T follicular helper cell (primary cell): ENCODE measurements around the gene ZNF468.
"Not testable (repeated sequence)": the region's sequence is repeated elsewhere in the genome, so short reads cannot be mapped to it uniquely, and the experiment has no call there.

Experiments
- DNase-seq: peaks from one replicate; pipeline ENCODE4 v3.0.0-alpha.2; 2020; ENCODE audit warnings: low read depth
- total RNA-seq, 2 experiments: gene quantifications; one replicate each; lab custom pipeline; 2026; lab: John Stamatoyannopoulos, UW

Gene ZNF468
- total RNA-seq = 31.7 to 49.7 reads per million in 2 experiments

GRCh38 chr19:52857378-52858191, at the start of gene ZNF468:
Gene ZNF468 (minus strand): TSS chr19:52857619. CDS start chr19:52854272, 3,347 bp downstream.
- DNase-seq = peak; percentile 48

- DNase-seq = not testable (repeated sequence)
Measured at GRCh38 chr19:52904052-52904780, 46.8 kb upstream of the ZNF468 start.

DNA sequence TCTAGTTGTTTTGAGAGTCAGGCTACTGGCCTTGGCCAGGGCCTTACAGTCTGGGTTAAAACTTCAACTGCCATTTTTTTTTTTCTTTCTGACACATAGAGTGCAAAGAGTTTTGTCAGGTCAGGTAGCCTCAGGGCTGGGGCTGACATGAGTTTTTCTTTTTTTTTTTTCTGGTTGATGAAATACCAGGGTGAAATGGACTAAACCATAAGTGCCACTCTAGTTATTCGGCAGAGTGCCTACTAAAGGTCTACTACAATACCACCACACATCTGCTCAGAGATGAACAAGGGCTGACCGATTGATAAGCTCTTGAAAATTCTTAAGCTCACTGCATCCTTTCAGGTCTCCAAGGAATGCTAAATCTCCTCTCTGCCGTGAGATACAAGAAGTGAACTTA, 44.4 kb upstream of the ZNF468 start:
- DNase-seq = no peak

DNA sequence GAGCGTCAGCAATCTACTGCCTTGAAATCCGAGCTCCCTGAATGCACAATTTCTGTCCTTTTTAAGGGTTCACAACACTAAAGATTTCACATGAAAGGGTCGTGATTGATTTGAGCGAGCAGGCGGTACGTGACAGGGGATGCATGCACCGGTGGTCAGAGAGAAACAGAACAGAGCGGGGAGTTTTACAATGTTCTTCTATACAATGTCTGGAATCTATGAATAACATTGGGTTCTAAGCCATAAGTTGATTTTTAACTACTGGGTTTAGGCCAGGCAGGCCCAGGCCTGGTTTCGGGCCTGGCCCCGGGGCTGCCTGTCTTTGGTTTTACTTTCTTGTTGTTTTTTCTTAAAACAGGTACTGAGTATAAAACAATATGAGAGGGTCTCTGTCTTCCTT, 41.2 kb upstream of the ZNF468 start:
- DNase-seq = not testable (repeated sequence)

GRCh38 chr19:52898101-52898500, 40.7 kb upstream of the ZNF468 start:
- no peak for DNase-seq

- peak; percentile 88 for DNase-seq
Measured at GRCh38 chr19:52897138-52897935, 39.9 kb upstream of the ZNF468 start, which contains the start of gene ZNF320. Gene ZNF320 (minus strand): TSS chr19:52897635. CDS start chr19:52890255, 7,380 bp downstream.

DNA sequence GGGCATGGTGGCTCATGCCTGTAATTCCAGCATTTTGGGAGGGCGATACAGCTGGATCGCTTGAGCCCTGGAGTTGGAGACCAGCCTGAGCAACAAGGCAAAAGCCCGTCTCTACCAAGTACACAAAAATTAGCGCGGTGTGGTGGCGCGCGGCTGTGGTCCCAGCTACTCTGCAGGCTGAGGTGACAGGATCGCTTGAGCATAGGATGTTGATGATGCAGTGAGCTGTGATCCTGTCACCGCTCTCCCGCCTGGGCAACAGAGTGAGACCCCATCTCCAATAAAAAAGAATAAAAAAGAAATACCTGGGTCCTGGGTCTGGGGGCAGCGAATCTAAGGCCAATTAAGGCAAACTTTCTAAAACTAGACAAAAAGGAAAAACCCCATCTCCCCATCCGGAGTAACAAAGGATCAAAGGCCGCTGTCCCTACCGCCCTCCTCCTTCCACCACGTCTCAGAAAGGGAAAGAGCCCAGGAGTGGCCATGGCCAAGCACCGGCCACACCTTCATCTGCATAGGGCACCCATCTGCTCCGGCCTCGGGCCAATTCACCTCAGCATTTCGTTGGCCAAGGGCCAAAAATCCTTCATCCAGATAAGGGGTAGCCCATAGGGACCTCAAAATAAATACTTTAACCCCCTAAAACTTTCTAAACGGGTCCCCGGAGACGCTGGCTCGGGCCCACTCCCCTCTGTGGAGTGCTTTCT, 39.2 kb upstream of the ZNF468 start:
- DNase-seq = no peak

DNA sequence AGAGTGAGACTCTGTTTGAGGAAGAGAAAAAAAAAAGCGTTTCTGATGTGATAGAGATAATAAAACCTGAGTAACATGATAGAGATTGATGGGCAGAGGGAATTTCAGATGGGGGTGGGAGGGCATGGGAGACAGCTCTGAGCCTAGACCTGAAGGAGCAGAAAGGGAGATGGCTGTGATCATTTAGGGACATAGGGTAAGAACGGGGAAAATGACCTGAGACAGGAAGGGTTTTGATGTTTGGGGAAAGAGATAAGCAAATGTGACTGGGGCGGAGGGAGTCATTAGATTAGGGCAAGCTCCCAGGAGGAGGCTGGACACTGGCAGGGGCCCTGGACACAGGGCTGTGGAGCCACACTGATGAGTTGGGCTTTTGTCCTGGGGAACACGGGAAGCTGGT, 33.9 kb upstream of the ZNF468 start:
- DNase-seq = no peak

DNA sequence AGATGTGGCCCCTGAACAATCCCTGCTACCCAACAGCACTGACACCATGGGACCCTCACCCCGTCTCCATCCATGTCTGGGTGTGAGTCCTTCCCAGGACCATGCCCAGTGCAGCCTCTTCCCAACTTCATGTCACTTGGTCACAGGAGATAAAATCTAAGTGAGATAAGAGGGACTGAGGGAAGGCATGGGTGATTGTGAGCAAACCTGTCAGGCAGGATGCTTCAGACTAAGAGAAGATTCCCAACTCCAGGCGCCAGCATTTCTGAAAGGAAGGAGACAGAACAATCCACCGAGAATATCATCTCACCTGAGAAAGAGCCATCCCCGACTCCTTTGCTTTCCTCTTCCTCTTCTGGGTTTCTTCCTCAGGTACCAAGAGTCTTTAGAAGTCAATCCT, 32.5 kb upstream of the ZNF468 start:
- no peak for DNase-seq

- DNase-seq = no peak
Measured at GRCh38 chr19:52889076-52889475, 31.7 kb upstream of the ZNF468 start.

DNA sequence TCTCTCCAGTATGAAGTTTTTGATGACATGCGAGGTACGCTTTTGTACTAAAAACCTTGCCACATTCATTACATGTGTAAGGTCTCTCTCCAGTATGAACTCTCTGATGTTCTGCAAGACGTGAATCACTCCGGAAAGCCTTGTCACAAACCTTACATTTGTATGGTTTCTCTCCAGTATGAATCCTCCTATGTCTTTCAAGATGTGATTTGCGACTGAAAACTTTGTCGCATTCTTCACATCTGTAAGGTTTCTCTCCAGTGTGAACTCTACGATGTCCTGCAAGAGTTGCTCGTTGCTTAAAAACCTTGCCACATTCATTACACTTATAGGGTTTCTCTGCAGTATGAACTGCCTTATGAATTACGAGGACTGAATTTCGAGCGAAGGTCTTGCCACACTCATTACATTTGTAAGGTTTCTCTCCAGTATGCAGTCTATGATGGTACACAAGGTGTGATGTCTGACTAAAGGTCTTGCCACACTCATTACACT, 23.5 kb upstream of the ZNF468 start:
- no peak for DNase-seq

DNA sequence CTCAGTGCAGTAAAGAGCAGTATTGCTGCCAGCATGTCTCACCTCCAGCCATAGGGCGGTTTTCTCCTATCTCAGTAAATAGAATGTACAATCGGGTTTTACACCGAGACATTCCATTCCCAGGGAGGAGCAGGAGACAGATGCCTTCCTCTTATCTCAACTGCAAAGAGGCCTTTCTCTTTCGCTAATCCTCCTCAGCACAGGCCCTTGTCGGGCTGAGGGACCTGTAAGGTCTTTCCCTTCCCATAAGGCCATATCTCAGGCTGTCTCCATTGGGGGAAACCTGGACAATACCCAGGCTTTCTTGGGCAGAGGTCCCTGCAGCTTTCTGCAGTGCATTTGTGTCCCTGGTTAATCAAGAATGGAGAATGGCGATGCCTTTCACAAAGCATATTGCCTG, 15.6 kb upstream of the ZNF468 start:
- DNase-seq = not testable (repeated sequence)

- no peak for DNase-seq
Measured at GRCh38 chr19:52871466-52871865, 14.0 kb upstream of the ZNF468 start.

DNA sequence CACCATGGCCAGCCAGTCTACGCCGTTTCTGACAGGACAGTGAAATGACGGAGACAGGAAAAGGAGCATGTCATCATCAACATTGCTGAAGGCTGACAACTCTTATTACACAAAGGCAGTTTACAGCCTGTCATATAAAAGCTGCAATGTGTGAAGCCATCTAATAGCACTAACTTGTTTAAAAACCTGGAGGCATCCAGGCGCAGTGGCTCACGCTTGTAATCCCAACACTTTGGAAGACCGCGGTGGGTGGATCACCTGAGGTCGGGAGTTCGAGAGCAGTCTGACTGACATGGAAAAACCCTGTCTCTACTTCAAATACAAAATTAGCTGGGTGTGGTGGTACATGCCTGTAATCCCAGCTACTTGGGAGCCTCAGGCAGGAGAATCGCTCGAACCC, 10.6 kb upstream of the ZNF468 start:
- DNase-seq = not testable (repeated sequence)

DNA sequence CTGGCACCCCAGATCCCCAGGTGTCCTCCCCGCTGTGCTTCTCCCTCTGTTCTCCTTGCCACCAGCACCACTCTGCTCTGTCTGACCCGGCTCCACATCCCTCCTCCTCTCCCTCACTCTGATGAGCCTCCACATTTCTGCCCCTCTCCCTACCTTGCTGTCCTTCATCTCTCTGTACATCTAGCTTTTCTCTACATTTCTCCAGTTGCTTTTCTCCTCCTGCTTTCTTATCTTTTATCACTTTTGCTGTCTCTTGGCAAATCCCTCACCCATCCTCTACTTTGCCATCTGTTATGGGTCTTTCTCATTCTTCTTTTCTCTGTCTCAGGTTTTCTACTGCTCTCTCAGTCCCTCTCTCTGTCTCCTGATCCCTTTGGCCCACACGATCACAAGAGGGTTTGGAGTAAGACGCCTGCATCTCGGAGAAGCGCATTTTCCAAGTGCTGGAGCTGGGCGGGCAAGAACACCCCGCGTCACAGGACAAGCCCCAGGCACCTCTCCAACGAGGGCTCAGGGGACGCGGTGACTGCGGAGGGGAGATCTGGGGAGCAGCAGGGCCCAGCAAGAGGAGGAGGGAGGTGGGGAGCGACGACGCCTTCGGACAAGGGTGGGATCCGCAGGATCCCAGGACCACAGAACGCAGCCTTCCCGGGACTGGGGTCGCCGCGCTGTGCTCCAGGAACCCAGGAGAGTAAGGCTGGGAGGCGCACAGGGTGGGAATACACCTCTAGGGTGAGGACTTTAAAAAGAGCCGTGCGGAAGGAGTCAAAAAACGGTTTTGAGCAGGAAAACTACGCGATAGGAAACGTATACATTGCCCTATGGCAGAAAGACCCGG, 660 bp downstream of the ZNF468 start:
- not testable (repeated sequence) for DNase-seq

DNA sequence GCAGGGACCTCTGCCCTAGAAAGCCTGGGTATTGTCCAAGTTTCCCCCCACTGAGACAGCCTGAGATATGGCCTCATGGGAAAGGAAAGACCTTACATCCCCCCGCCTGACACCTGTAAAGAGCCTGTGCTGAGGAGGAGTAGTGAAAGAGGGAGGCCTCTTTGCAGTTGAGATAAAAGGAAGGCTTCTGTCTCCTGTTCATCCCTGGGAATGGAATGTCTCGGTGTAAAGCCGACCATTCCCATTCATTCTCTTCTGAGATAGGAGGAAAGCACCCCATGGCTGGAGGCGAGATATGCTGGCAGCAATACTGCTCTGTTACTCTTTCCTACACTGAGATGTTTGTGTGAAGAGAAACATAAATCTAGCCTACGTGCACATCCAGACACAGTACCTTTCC, 10.1 kb downstream of the ZNF468 start:
- not testable (repeated sequence) for DNase-seq

- DNase-seq = not testable (repeated sequence)
Measured at GRCh38 chr19:52840825-52841465, 16.5 kb downstream of the ZNF468 start.

DNA sequence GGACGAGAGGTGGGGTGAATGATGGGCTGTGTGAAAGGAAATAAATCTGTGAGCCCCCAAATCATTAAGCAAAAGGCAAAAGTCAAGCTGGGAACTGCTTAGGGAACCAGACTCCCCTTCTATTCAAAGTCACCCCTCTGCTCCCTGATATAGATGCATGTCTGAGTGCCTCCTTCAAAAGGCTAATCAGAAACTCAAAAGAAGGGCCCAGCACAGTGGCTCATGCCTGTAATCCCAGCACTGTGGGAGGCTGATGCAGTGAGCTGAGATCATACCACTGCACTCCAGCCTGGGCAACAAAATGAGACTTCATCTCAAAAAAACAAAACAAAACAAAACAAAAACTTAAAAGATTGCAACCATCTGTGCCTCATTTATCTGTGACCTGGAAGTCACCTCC, 23.1 kb downstream of the ZNF468 start:
- DNase-seq = not testable (repeated sequence)

DNA sequence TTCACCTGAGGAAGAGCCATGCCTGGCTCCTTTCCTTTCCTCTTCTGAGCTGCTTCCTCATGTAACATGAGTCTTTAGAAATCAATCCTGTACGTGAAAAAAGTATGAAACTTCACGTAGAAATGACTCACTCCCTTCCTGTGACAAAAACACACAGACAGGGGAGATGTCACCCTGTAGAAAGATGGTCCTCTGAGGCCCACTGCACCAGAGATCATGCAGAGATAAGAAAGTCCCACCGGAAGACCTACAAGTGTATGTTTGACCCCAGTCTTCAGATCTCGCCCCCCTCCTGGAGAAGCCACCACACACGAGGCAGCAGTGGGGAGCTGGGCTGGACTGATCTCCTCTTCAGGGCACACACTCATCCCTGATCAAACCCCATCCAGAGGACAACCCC, 23.9 kb downstream of the ZNF468 start:
- not testable (repeated sequence) for DNase-seq

- not testable (repeated sequence) for DNase-seq
Measured at GRCh38 chr19:52829866-52830265, 27.6 kb downstream of the ZNF468 start.
